Loucy (cell line): ENCODE measurements around the gene PBX4.

Source experiments
- H2AFZ ChIP-seq: fragments of 200-600 bp; sonication (generic); 2 replicates; pipeline ENCODE4 v1.6.0; 2016; ENCODE audit warnings: antibody characterized with exemption, mild to moderate bottlenecking, low read length, moderate library complexity
- H3F3A ChIP-seq: fragments of 200-600 bp; 2 replicates; pipeline ENCODE4 v1.6.0; 2016; ENCODE audit warnings: antibody characterized with exemption, low read depth, mild to moderate bottlenecking
- H3K27me3 ChIP-seq: fragments of 200-600 bp; sonication (generic); 2 replicates; pipeline ENCODE4 v1.6.1; 2014; ENCODE audit warnings: low read length, mild to moderate bottlenecking; ENCODE audit not compliant: insufficient read depth, poor library complexity, severe bottlenecking
- H3K36me3 ChIP-seq: fragments of 200-600 bp; sonication (generic); 2 replicates; pipeline ENCODE4 v1.6.1; 2016; ENCODE audit warnings: low read length; ENCODE audit not compliant: insufficient read depth
- H3K4me1 ChIP-seq: fragments of 200-600 bp; sonication (generic); 2 replicates; pipeline ENCODE4 v1.5.1; 2014; ENCODE audit warnings: low read length, mild to moderate bottlenecking; ENCODE audit not compliant: insufficient read depth, poor library complexity, severe bottlenecking
- H3K4me2 ChIP-seq: fragments of 200-600 bp; sonication (generic); 2 replicates; pipeline ENCODE4 v1.6.0; 2014; ENCODE audit warnings: antibody characterized with exemption, low read length, low read depth, mild to moderate bottlenecking; ENCODE audit not compliant: poor library complexity, severe bottlenecking
- H3K4me3 ChIP-seq: fragments of 200-600 bp; sonication (generic); 2 replicates; pipeline ENCODE4 v1.5.1; 2014; ENCODE audit warnings: low read length, mild to moderate bottlenecking, mixed read lengths; ENCODE audit not compliant: poor library complexity, severe bottlenecking
- H3K79me2 ChIP-seq: fragments of 200-600 bp; sonication (generic); 2 replicates; pipeline ENCODE4 v1.6.1; 2014; ENCODE audit warnings: low read length; ENCODE audit not compliant: insufficient read depth
- H3K9ac ChIP-seq: fragments of 200-600 bp; sonication (generic); 2 replicates; pipeline ENCODE4 v1.6.0; 2014; ENCODE audit warnings: mild to moderate bottlenecking, low read depth, low read length, moderate library complexity; ENCODE audit not compliant: poor library complexity, severe bottlenecking
- H3K9me2 ChIP-seq: fragments of 200-600 bp; sonication (generic); replicated peaks from 2 replicates; pipeline ENCODE4 v1.6.1; 2016; ENCODE audit warnings: low read depth, low read length, mixed read lengths
- H3K9me3 ChIP-seq: fragments of 200-600 bp; sonication (generic); 2 replicates; pipeline ENCODE4 v1.6.1; 2014; ENCODE audit warnings: mild to moderate bottlenecking, antibody characterized with exemption, low read length, low read depth; ENCODE audit not compliant: insufficient read depth
- H4K20me1 ChIP-seq: fragments of 200-600 bp; sonication (generic); 2 replicates; pipeline ENCODE4 v1.6.0; 2014; ENCODE audit warnings: antibody characterized with exemption, low read length, mild to moderate bottlenecking; ENCODE audit not compliant: insufficient read depth, poor library complexity, severe bottlenecking
- CTCF ChIP-seq: fragments of 200-600 bp; sonication (generic); conservative IDR thresholded peaks from 2 replicates; pipeline ENCODE4 v1.5.1; 2014; ENCODE audit warnings: mild to moderate bottlenecking, antibody characterized with exemption, low read length
- EZH2phosphoT487 ChIP-seq: fragments of 200-600 bp; IDR thresholded peaks from 2 replicates; pipeline ENCODE4 v1.6.1; 2018; ENCODE audit warnings: antibody characterized with exemption, mild to moderate bottlenecking, moderate library complexity, borderline replicate concordance

PBX4 gene

GRCh38 chr19:19626516-19627472 is 8.3 kb upstream of the PBX4 start:
- Histone ChIP-seq H3K9me2 (no peaks in the 10 kb centered on the region), H3F3A (no peaks in the 10 kb centered on the region), H3K9me3 (no peaks in the 10 kb centered on the region), H3K4me2 (no peak overlapping the region), H3K4me1 (no peaks in the 10 kb centered on the region), H3K36me3 (no peaks in the 10 kb centered on the region), H2AFZ (no peak overlapping the region), H3K27me3 (no peaks in the 10 kb centered on the region), H3K9ac (no peak overlapping the region), H3K79me2 (no peaks in the 10 kb centered on the region), H4K20me1 (no peaks in the 10 kb centered on the region), H3K4me3 (no peak overlapping the region)
- no peak for TF ChIP-seq CTCF
- no peak for TF ChIP-seq EZH2phosphoT487

- Histone ChIP-seq H3K4me3 (no peak overlapping the region), H3F3A (no peaks in the 10 kb centered on the region), H3K4me2 (no peak overlapping the region), H3K9me3 (no peaks in the 10 kb centered on the region), H4K20me1 (no peaks in the 10 kb centered on the region), H3K27me3 (no peaks in the 10 kb centered on the region), H3K9ac (no peak overlapping the region), H3K4me1 (no peaks in the 10 kb centered on the region), H3K36me3 (no peaks in the 10 kb centered on the region), H2AFZ (no peak overlapping the region), H3K9me2 (no peaks in the 10 kb centered on the region), H3K79me2 (no peaks in the 10 kb centered on the region)
- no peak for TF ChIP-seq CTCF
- no peak for TF ChIP-seq EZH2phosphoT487
These were observed 5.6 kb upstream of the PBX4 start for GRCh38 chr19:19624032-19624570.

GRCh38 chr19:19623383-19623782 is 4.9 kb upstream of the PBX4 start:
- no peaks in the 10 kb centered on the region for H3K4me1 ChIP-seq
- H3F3A ChIP-seq = no peaks in the 10 kb centered on the region
- H3K9me2 ChIP-seq = no peaks in the 10 kb centered on the region
- no peaks in the 10 kb centered on the region for H3K79me2 ChIP-seq
- H3K27me3 ChIP-seq = no peaks in the 10 kb centered on the region
- no peak overlapping the region for H3K4me3 ChIP-seq
- no peak overlapping the region for H2AFZ ChIP-seq
- no peak overlapping the region for H3K9ac ChIP-seq
- no peak for TF ChIP-seq EZH2phosphoT487
- TF ChIP-seq CTCF = no peak
- H3K36me3 ChIP-seq = no peaks in the 10 kb centered on the region
- H3K4me2 ChIP-seq = no peak overlapping the region
- H3K9me3 ChIP-seq = no peaks in the 10 kb centered on the region
- H4K20me1 ChIP-seq = no peaks in the 10 kb centered on the region
